ENCODE measurements around the gene DNLZ. TPM values are rescaled to one million over a fixed set of nuclear protein-coding genes. Genes with fewer than 3 reads are reported as not detected.

DNLZ gene
- total and polyA plus RNA-seq, 2 donors (not counting 1 experiment from before 2014, with no cell fraction given) = 7.4 to 14.2 TPM

DNA sequence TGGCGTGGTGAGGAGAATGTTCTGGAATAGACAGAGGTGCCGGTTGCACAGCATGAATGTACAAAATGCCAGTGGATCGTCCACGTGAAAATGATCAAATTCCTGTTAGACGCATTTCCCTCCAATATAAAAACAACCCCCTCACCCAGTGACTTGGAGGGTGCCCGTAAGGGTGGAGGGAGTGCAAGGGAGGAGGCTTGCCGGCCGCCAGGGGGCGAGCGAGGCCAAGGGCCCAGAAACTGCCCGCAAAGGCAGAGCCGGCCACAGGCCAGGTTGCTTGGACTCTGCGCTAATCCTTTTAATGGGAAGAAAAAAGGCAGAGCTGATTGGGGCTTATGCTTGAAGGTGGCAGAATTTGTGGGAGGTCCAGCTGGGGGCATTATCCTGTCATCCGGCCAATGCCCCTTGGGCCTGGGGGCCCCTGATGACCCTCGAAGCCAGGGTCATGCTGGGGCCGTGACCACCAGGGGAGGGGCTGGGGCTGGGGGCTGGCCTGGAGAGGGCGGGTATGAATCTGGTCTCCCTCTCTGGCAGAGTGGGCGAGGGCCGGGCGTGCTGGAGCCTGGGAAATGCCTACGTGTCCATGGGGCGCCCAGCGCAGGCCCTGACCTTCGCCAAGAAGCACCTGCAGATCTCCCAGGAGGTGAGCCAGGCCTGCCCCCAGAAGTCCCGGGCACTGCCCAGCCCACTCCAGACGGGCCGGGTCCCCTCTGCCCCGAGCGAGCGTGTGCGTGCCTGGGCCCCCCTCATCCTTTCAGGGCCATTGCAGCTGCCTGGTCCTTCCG is 24.2 kb downstream of the DNLZ start:
- peaks cover 5% of the 10 kb centered on the region for H3K4me1 ChIP-seq (ENCODE audit: control insufficient read depth, extremely low read depth, insufficient read depth, low read length)
- H3K4me3 ChIP-seq (replicated peaks in 1 of 4; ENCODE audit: control extremely low read depth in 1 of 4, insufficient read depth in 1 of 4, low read depth in 3 of 4, low read length in 4 of 4) = no peak overlapping the region
- H3K36me3 ChIP-seq (ENCODE audit: control insufficient read depth, insufficient read depth, low read length) = peaks cover 56% of the 10 kb centered on the region
- H3K27me3 ChIP-seq (ENCODE audit: control insufficient read depth, insufficient read depth, low read length) = no peaks in the 10 kb centered on the region
- no peaks in the 10 kb centered on the region for H4K20me1 ChIP-seq (ENCODE audit: control insufficient read depth, extremely low read depth, insufficient read depth, low read length)
- no peak overlapping the region for H3K9ac ChIP-seq (ENCODE audit: insufficient read depth, low read length)
- DNase-seq (ENCODE audit: low read depth in 2 of 2) = peak; percentile 47 to 63
- no peak overlapping the region for H3K4me2 ChIP-seq (ENCODE audit: extremely low read depth, insufficient read depth, low read length)
- no peaks in the 10 kb centered on the region for H3K9me3 ChIP-seq (ENCODE audit: control insufficient read depth, insufficient read depth, low read depth, low read length)
- no peak overlapping the region for H2AFZ ChIP-seq (ENCODE audit: low read length)
- H3K79me2 ChIP-seq (ENCODE audit: control insufficient read depth, insufficient read depth, low read length) = no peaks in the 10 kb centered on the region
- no peak overlapping the region for H3K27ac ChIP-seq (ENCODE audit: insufficient read depth, low read length)
- TF ChIP-seq, protein P1, sequence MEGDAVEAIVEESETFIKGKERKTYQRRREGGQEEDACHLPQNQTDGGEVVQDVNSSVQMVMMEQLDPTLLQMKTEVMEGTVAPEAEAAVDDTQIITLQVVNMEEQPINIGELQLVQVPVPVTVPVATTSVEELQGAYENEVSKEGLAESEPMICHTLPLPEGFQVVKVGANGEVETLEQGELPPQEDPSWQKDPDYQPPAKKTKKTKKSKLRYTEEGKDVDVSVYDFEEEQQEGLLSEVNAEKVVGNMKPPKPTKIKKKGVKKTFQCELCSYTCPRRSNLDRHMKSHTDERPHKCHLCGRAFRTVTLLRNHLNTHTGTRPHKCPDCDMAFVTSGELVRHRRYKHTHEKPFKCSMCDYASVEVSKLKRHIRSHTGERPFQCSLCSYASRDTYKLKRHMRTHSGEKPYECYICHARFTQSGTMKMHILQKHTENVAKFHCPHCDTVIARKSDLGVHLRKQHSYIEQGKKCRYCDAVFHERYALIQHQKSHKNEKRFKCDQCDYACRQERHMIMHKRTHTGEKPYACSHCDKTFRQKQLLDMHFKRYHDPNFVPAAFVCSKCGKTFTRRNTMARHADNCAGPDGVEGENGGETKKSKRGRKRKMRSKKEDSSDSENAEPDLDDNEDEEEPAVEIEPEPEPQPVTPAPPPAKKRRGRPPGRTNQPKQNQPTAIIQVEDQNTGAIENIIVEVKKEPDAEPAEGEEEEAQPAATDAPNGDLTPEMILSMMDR (conservative IDR thresholded peaks at IDR 0.05 in 1 of 2, IDR thresholded peaks at IDR 0.05 in 1 of 2; ENCODE audit: low read depth in 1 of 2, low read length in 2 of 2) = peak; percentile 73 to 84
- no peak for TF ChIP-seq EZH2 (IDR thresholded peaks at IDR 0.05; ENCODE audit: low read length, missing control alignments)

DNA sequence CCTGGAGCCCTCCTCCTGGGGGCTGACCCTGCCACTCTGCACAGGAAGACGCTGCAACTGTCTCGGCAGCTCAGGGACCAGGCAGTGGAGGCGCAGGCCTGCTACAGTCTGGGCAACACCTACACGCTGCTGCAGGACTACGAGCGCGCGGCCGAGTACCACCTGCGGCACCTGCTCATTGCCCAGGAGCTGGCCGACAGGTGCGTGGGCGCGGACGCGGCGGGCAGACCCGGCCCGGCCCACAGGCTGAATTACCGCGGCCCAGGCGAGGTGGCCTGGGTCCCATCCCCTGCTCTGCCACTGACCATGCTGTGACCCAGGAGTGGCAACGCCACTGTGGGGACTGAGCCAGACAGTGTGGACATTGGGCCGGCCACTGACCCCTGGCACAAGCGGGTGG is 25.0 kb downstream of the DNLZ start:
- Histone ChIP-seq H2AFZ (ENCODE audit: low read length) (no peak overlapping the region), H3K79me2 (ENCODE audit: control insufficient read depth, insufficient read depth, low read length) (peaks cover 8% of the 10 kb centered on the region), H3K4me2 (ENCODE audit: extremely low read depth, insufficient read depth, low read length) (no peak overlapping the region), H3K27me3 (ENCODE audit: control insufficient read depth, insufficient read depth, low read length) (no peaks in the 10 kb centered on the region), H3K27ac (ENCODE audit: insufficient read depth, low read length) (no peak overlapping the region), H4K20me1 (ENCODE audit: control insufficient read depth, extremely low read depth, insufficient read depth, low read length) (no peaks in the 10 kb centered on the region), H3K4me3 (replicated peaks in 1 of 4; ENCODE audit: control extremely low read depth in 1 of 4, insufficient read depth in 1 of 4, low read depth in 3 of 4, low read length in 4 of 4) (no peak overlapping the region), H3K36me3 (ENCODE audit: control insufficient read depth, insufficient read depth, low read length) (peaks cover 56% of the 10 kb centered on the region), H3K9me3 (ENCODE audit: control insufficient read depth, insufficient read depth, low read depth, low read length) (no peaks in the 10 kb centered on the region), H3K4me1 (ENCODE audit: control insufficient read depth, extremely low read depth, insufficient read depth, low read length) (peaks cover 5% of the 10 kb centered on the region), H3K9ac (ENCODE audit: insufficient read depth, low read length) (no peak overlapping the region)
- TF ChIP-seq, protein P1 (conservative IDR thresholded peaks at IDR 0.05 in 1 of 2, IDR thresholded peaks at IDR 0.05 in 1 of 2; ENCODE audit: low read depth in 1 of 2, low read length in 2 of 2) = no peak
- TF ChIP-seq EZH2 (IDR thresholded peaks at IDR 0.05; ENCODE audit: low read length, missing control alignments) = no peak
- no peak for DNase-seq (ENCODE audit: low read depth in 2 of 2)

DNA sequence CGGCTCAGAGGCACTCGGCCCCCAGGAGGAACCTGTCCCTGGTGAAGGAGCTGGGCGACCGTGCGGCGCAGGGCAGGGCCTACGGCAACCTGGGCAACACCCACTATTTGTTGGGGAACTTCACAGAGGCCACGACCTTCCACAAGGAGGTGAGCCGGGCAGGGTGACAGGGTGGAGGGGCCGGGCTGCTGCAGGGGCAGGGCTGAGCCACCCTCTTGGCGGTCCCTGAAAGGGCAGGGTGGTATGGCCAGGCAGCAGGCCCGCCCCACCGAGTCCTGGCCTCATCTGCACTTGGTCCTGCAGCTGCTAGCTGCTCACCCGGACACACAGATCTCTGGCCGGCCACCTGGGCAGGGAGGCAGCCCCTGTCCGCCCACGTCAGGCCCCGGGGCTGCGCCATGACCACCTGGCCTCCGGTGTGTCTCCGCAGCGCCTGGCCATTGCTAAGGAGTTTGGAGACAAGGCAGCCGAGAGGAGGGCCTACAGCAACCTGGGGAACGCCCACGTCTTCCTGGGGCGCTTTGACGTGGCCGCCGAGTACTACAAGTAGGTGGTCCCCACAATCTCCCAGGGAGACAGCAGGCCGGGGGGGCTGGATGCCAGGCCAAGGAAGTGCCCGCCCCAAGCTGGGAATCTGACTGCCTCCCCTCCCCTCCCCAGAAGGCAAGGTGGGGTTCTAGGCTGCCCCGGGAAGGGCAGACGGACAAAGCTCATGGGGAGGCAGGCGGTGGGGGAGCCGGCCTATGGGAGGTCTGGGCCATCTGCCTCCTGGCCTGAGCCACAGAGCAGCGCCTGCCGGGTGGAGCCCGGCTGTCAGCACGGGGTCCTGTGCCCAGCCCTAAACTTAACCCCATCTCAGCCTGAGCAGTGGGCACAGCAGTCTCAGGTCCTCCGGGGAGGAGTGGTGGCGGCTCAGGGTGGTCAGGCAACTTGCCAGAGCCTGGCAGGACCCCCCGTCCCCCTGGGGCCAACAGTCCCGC is 25.8 kb downstream of the DNLZ start:
- no peak for DNase-seq (ENCODE audit: low read depth in 2 of 2)
- no peaks in the 10 kb centered on the region for H4K20me1 ChIP-seq (ENCODE audit: control insufficient read depth, extremely low read depth, insufficient read depth, low read length)
- H3K4me2 ChIP-seq (ENCODE audit: extremely low read depth, insufficient read depth, low read length) = no peak overlapping the region
- H3K79me2 ChIP-seq (ENCODE audit: control insufficient read depth, insufficient read depth, low read length) = peaks cover 16% of the 10 kb centered on the region
- no peak overlapping the region for H3K4me3 ChIP-seq (replicated peaks in 1 of 4; ENCODE audit: control extremely low read depth in 1 of 4, insufficient read depth in 1 of 4, low read depth in 3 of 4, low read length in 4 of 4)
- H2AFZ ChIP-seq (ENCODE audit: low read length) = no peak overlapping the region
- H3K27ac ChIP-seq (ENCODE audit: insufficient read depth, low read length) = no peak overlapping the region
- no peaks in the 10 kb centered on the region for H3K27me3 ChIP-seq (ENCODE audit: control insufficient read depth, insufficient read depth, low read length)
- no peak overlapping the region for H3K9ac ChIP-seq (ENCODE audit: insufficient read depth, low read length)
- H3K36me3 ChIP-seq (ENCODE audit: control insufficient read depth, insufficient read depth, low read length) = peaks cover 50% of the 10 kb centered on the region
- H3K4me1 ChIP-seq (ENCODE audit: control insufficient read depth, extremely low read depth, insufficient read depth, low read length) = no peaks in the 10 kb centered on the region
- TF ChIP-seq EZH2 (IDR thresholded peaks at IDR 0.05; ENCODE audit: low read length, missing control alignments) = no peak
- TF ChIP-seq, protein P1 (conservative IDR thresholded peaks at IDR 0.05 in 1 of 2, IDR thresholded peaks at IDR 0.05 in 1 of 2; ENCODE audit: low read depth in 1 of 2, low read length in 2 of 2) = no peak
- no peaks in the 10 kb centered on the region for H3K9me3 ChIP-seq (ENCODE audit: control insufficient read depth, insufficient read depth, low read depth, low read length)

Measured in fibroblast of lung (primary cell).